Hepatocyte (in vitro differentiated cells): ENCODE measurements around the gene PPP6C.

ENCODE experiments used
- CTCF ChIP-seq: fragments of 200-600 bp; sonication (generic); IDR thresholded peaks from 2 replicates; pipeline ENCODE4 v1.5.1; 2016; ENCODE audit warnings: antibody characterized with exemption, mild to moderate bottlenecking; ENCODE audit not compliant: poor library complexity
- EZH2 ChIP-seq: fragments of 200-600 bp; sonication (generic); IDR thresholded peaks from 2 replicates; pipeline ENCODE4 v1.6.1; 2016; ENCODE audit warnings: antibody characterized with exemption, mild to moderate bottlenecking, borderline replicate concordance

- TF ChIP-seq CTCF (no peak), EZH2 (no peak)
Measured at GRCh38 chr9:125126019-125126746, 63.4 kb downstream of the PPP6C start.
